IPS-15b (cell line): ENCODE data around the gene CDK5R1.
"Not testable (repeated sequence)": the region's sequence is repeated elsewhere in the genome, so short reads cannot be mapped to it uniquely, and the experiment has no call there.

Experiments
- H3K27me3 ChIP-seq: one replicate; pipeline ENCODE4 v1.6.1; 2013; ENCODE audit warnings: low read length; ENCODE audit not compliant: control insufficient read depth, insufficient read depth
- H3K36me3 ChIP-seq: one replicate; pipeline ENCODE4 v1.6.1; 2013; ENCODE audit warnings: low read length; ENCODE audit not compliant: control insufficient read depth, insufficient read depth
- H3K4me1 ChIP-seq: one replicate; pipeline ENCODE4 v1.6.1; 2013; ENCODE audit warnings: mild to moderate bottlenecking, low read length; ENCODE audit not compliant: control insufficient read depth, insufficient read depth
- H3K4me3 ChIP-seq: one replicate; pipeline ENCODE4 v1.5.1; 2013; ENCODE audit warnings: low read depth, low read length
- H3K9ac ChIP-seq: one replicate; pipeline ENCODE4 v1.6.1; 2013; ENCODE audit warnings: low read depth, mild to moderate bottlenecking, low read length
- H3K9me3 ChIP-seq: one replicate; pipeline ENCODE4 v1.6.1; 2013; ENCODE audit warnings: mild to moderate bottlenecking, low read length; ENCODE audit not compliant: control insufficient read depth, insufficient read depth

CDK5R1 gene

GRCh38 chr17:32520737-32521404, 34.1 kb downstream of the CDK5R1 start:
- peaks cover 8% of the 10 kb centered on the region for H3K27me3 ChIP-seq
- no peak overlapping the region for H3K4me3 ChIP-seq
- no peaks in the 10 kb centered on the region for H3K36me3 ChIP-seq
- peaks cover 30% of the 10 kb centered on the region for H3K4me1 ChIP-seq
- no peaks in the 10 kb centered on the region for H3K9me3 ChIP-seq
- no peak overlapping the region for H3K9ac ChIP-seq

GRCh38 chr17:32523017-32523680, 36.4 kb downstream of the CDK5R1 start:
- Histone ChIP-seq H3K9ac (no peak overlapping the region), H3K9me3 (no peaks in the 10 kb centered on the region), H3K4me1 (peaks cover 23% of the 10 kb centered on the region), H3K27me3 (peaks cover 6% of the 10 kb centered on the region), H3K4me3 (no peak overlapping the region), H3K36me3 (no peaks in the 10 kb centered on the region)

- Histone ChIP-seq H3K9ac (no peak overlapping the region), H3K36me3 (no peaks in the 10 kb centered on the region), H3K9me3 (no peaks in the 10 kb centered on the region), H3K27me3 (peaks cover 3% of the 10 kb centered on the region), H3K4me3 (no peak overlapping the region), H3K4me1 (peaks cover 17% of the 10 kb centered on the region)
Observed at GRCh38 chr17:32523827-32524552, 37.2 kb downstream of the CDK5R1 start.

- not testable (repeated sequence) for H3K27me3 ChIP-seq, H3K9ac ChIP-seq, H3K4me3 ChIP-seq, H3K36me3 ChIP-seq, H3K9me3 ChIP-seq
- peaks cover 17% of the 10 kb centered on the region for H3K4me1 ChIP-seq
Observed at GRCh38 chr17:32524553-32524880, 37.7 kb downstream of the CDK5R1 start.

GRCh38 chr17:32525122-32525521, 38.3 kb downstream of the CDK5R1 start:
- peaks cover 3% of the 10 kb centered on the region for H3K27me3 ChIP-seq
- no peak overlapping the region for H3K4me3 ChIP-seq
- H3K36me3 ChIP-seq = no peaks in the 10 kb centered on the region
- peaks cover 12% of the 10 kb centered on the region for H3K4me1 ChIP-seq
- no peaks in the 10 kb centered on the region for H3K9me3 ChIP-seq
- H3K9ac ChIP-seq = no peak overlapping the region

GRCh38 chr17:32527146-32527545, 40.4 kb downstream of the CDK5R1 start:
- Histone ChIP-seq H3K36me3 (no peaks in the 10 kb centered on the region), H3K9me3 (no peaks in the 10 kb centered on the region), H3K27me3 (no peaks in the 10 kb centered on the region), H3K9ac (no peak overlapping the region), H3K4me1 (no peaks in the 10 kb centered on the region), H3K4me3 (no peak overlapping the region)

- H3K9me3 ChIP-seq = no peaks in the 10 kb centered on the region
- H3K4me3 ChIP-seq = no peak overlapping the region
- H3K4me1 ChIP-seq = no peaks in the 10 kb centered on the region
- no peak overlapping the region for H3K9ac ChIP-seq
- no peaks in the 10 kb centered on the region for H3K27me3 ChIP-seq
- no peaks in the 10 kb centered on the region for H3K36me3 ChIP-seq
Observed at GRCh38 chr17:32528825-32529224, 42.0 kb downstream of the CDK5R1 start.

- H3K27me3 ChIP-seq = no peaks in the 10 kb centered on the region
Observed at GRCh38 chr17:32529604-32530003, 42.8 kb downstream of the CDK5R1 start.

GRCh38 chr17:32533296-32533695, 46.5 kb downstream of the CDK5R1 start:
- H3K4me1 ChIP-seq = no peaks in the 10 kb centered on the region
- no peak overlapping the region for H3K9ac ChIP-seq
- H3K4me3 ChIP-seq = no peak overlapping the region
- H3K9me3 ChIP-seq = no peaks in the 10 kb centered on the region
- no peaks in the 10 kb centered on the region for H3K36me3 ChIP-seq
- H3K27me3 ChIP-seq = no peaks in the 10 kb centered on the region

More at GRCh38 chr17:32529604-32530003, 42.8 kb downstream of the CDK5R1 start:
- Histone ChIP-seq H3K4me1 (no peaks in the 10 kb centered on the region), H3K4me3 (no peak overlapping the region), H3K9ac (no peak overlapping the region), H3K36me3 (no peaks in the 10 kb centered on the region), H3K9me3 (no peaks in the 10 kb centered on the region)

- Histone ChIP-seq H3K9ac (no peak overlapping the region), H3K4me3 (no peak overlapping the region), H3K27me3 (no peaks in the 10 kb centered on the region), H3K4me1 (peaks cover 6% of the 10 kb centered on the region), H3K9me3 (no peaks in the 10 kb centered on the region), H3K36me3 (no peaks in the 10 kb centered on the region)
Observed at GRCh38 chr17:32536736-32537643, 50.2 kb downstream of the CDK5R1 start.
